HS-27A (cell line): Measurements from ENCODE around the gene C4orf46.
A peak's percentile ranks its signal among the peaks of the same experiment; 100 is the strongest.

Source experiments
- DNase-seq: peaks from one replicate; pipeline ENCODE4 v3.0.0-alpha.2; 2012; ENCODE audit warnings: low read depth, missing footprints

Gene C4orf46

GRCh38 chr4:158652920-158653319 lies 18.8 kb downstream of the C4orf46 start:
- DNase-seq, result no peak

GRCh38 chr4:158649111-158649680 lies 22.5 kb downstream of the C4orf46 start:
- no peak for DNase-seq

- DNase-seq, result no peak
Measured at GRCh38 chr4:158644760-158645159, 26.9 kb downstream of the C4orf46 start.

GRCh38 chr4:158644356-158644755 lies 27.3 kb downstream of the C4orf46 start:
- no peak for DNase-seq

- DNase-seq, result no peak
Measured at GRCh38 chr4:158636619-158637018, 35.1 kb downstream of the C4orf46 start.

- peak; percentile 68 for DNase-seq
Measured at GRCh38 chr4:158630893-158631292, 40.8 kb downstream of the C4orf46 start.

GRCh38 chr4:158625544-158625943 lies 46.1 kb downstream of the C4orf46 start:
- no peak for DNase-seq

- no peak for DNase-seq
Measured at GRCh38 chr4:158624889-158625478, 46.7 kb downstream of the C4orf46 start.

GRCh38 chr4:158622251-158622650 lies 49.4 kb downstream of the C4orf46 start:
- DNase-seq, result no peak

- no peak for DNase-seq
Measured at GRCh38 chr4:158621729-158622128, 50.0 kb downstream of the C4orf46 start.

- no peak for DNase-seq
Measured at GRCh38 chr4:158617956-158618355, 53.7 kb downstream of the C4orf46 start.
